ENCODE data around the gene SINHCAF.
A peak's percentile ranks its signal among the peaks of the same experiment; 100 is the strongest.
"Not testable (repeated sequence)": the region's sequence is repeated elsewhere in the genome, so short reads cannot be mapped to it uniquely, and the experiment has no call there.

The SINHCAF gene

DNA sequence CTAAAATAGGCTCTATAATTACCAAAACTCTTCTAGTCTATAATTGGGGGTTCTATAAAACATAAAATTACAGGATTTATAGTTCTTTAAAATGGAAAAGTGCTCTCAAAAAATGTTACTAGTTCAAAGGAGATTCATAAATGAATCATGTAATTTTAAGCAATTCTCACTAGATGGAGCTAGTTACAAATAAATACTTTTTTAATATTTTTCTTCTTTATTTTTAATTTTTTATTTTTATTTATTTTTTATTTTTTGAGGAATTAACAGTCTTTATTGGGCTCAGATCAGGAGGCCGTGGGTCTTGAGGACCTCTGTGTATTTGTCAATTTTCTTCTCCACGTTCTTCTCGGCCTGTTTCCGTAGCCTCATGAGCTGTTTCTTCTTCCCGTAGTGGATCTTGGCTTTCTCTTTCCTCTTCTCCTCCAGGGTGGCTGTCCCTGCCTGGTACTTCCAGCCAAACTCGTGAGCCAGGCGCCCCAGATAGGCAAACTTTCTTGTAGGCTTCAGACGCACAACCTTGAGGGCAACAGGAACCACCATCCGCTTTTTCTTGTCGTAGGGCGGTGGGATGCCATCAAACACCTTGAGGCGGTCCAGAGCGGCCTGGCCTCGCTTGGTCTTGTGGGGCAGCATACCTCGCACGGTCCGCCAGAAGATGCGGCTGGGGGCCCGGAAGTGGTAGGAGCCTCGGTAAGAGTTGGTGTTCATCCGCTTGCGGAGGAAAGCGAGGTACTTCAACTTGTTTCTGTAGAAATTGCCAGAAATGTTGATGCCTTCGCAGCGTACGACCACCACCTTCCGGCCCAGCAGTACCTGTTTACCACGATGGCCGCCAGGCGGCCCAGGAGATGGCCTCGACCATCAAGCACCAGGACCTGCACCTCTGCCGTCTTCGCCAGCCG, 74.0 kb downstream of the SINHCAF start:
- H3K4me1 Mint-ChIP-seq; H3K36me3 Mint-ChIP-seq (ENCODE audit: low read depth); H3K4me3 Mint-ChIP-seq; DNase-seq; H3K27ac Mint-ChIP-seq; H3K9me3 Mint-ChIP-seq: not testable (repeated sequence)
- H3K27me3 Mint-ChIP-seq (ENCODE audit: low read depth, poor library complexity), result peaks cover 17% of the 10 kb centered on the region
- TF ChIP-seq, protein P1, sequence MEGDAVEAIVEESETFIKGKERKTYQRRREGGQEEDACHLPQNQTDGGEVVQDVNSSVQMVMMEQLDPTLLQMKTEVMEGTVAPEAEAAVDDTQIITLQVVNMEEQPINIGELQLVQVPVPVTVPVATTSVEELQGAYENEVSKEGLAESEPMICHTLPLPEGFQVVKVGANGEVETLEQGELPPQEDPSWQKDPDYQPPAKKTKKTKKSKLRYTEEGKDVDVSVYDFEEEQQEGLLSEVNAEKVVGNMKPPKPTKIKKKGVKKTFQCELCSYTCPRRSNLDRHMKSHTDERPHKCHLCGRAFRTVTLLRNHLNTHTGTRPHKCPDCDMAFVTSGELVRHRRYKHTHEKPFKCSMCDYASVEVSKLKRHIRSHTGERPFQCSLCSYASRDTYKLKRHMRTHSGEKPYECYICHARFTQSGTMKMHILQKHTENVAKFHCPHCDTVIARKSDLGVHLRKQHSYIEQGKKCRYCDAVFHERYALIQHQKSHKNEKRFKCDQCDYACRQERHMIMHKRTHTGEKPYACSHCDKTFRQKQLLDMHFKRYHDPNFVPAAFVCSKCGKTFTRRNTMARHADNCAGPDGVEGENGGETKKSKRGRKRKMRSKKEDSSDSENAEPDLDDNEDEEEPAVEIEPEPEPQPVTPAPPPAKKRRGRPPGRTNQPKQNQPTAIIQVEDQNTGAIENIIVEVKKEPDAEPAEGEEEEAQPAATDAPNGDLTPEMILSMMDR (IDR thresholded peaks at IDR 0.05), result peak; percentile 41

DNA sequence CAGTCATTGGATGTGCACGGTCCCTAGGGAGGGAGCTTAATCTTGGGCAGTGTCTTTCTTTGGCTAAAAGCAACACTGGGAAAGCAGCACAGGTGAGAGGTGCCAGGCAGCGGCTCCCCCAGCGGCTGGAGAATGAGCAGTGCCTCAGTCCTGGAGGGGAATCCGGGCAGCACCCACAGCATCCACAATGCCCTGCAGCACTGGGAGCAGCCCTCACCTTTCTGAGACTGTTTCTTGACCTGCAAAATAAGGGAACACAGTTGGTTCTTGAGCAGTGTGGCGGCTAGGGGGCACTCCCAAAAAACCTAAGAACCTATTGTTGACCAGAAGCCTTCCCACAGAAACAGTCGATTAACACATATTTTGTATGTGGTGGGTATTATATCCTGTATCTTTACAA, 75.8 kb downstream of the SINHCAF start:
- TF ChIP-seq, protein P1 (IDR thresholded peaks at IDR 0.05), result no peak
- no peaks in the 10 kb centered on the region for H3K9me3 Mint-ChIP-seq
- DNase-seq, result no peak
- H3K4me1 Mint-ChIP-seq, result no peaks in the 10 kb centered on the region
- H3K36me3 Mint-ChIP-seq (ENCODE audit: low read depth), result no peaks in the 10 kb centered on the region
- H3K27ac Mint-ChIP-seq, result no peak overlapping the region
- H3K4me3 Mint-ChIP-seq, result no peak overlapping the region
- H3K27me3 Mint-ChIP-seq (ENCODE audit: low read depth, poor library complexity), result peaks cover 11% of the 10 kb centered on the region

DNA sequence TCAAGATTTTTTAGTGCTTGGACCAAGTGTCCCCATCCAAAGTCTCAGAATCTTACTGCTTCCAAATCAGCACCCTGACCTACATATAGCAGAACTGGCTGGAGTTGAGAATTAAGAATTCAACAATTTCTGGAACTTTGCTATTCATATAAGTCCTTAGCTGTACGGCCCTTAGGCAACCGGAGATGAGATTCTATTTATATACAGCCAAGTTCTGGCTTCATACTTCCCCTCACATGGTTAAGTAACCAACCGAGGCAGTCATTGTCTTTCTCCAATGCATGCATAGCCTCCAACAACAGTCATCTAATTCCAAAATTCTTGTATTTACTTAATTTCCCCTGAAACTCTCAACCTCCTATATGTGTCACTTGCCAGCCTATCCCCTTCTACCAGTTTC, 76.6 kb downstream of the SINHCAF start:
- H3K4me1 Mint-ChIP-seq, result no peaks in the 10 kb centered on the region
- peaks cover 11% of the 10 kb centered on the region for H3K27me3 Mint-ChIP-seq (ENCODE audit: low read depth, poor library complexity)
- no peak for DNase-seq
- H3K4me3 Mint-ChIP-seq, result no peak overlapping the region
- no peaks in the 10 kb centered on the region for H3K9me3 Mint-ChIP-seq
- H3K27ac Mint-ChIP-seq, result no peak overlapping the region
- no peaks in the 10 kb centered on the region for H3K36me3 Mint-ChIP-seq (ENCODE audit: low read depth)
- TF ChIP-seq, protein P1 (IDR thresholded peaks at IDR 0.05), result no peak

DNA sequence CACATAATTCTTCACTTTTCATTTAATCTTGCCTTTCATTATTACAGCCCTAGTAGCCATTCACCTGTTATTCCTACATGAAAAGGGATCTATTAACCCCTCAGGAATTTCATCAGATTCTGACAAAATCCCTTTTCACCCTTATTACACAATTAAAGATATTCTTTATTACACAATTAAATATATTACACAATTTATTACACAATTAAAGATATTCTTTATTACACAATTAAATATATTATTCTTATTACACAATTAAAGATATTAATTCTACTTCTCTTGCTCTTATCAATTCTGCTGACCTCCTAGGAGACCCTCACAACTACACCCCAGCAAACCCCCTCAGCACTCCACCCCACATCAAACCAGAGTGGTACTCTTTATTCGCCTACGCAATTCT, 77.1 kb downstream of the SINHCAF start:
- no peak for DNase-seq
- H3K27me3 Mint-ChIP-seq (ENCODE audit: low read depth, poor library complexity), result peaks cover 8% of the 10 kb centered on the region
- no peaks in the 10 kb centered on the region for H3K36me3 Mint-ChIP-seq (ENCODE audit: low read depth)
- TF ChIP-seq, protein P1 (IDR thresholded peaks at IDR 0.05), result no peak
- H3K4me1 Mint-ChIP-seq, result no peaks in the 10 kb centered on the region
- H3K9me3 Mint-ChIP-seq, result no peaks in the 10 kb centered on the region
- H3K4me3 Mint-ChIP-seq, result no peak overlapping the region
- H3K27ac Mint-ChIP-seq, result no peak overlapping the region

DNA sequence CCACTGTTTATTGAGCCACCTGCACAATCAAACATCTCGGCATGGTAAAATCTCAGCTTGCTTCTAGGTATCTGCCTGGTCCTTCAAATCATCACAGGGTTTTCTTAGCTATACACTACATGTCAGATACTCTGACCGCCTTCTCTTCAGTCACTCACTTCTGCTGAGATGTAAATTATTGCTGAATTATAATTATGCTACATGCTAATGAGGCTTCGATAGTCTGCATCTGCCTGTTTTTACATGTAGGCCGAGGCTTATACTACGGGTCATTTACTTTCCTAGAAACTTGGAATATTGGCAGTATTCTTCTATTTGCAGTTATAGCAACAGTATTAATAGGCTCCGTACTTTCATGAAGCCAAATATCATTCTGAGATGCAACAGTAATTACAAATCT, 77.6 kb downstream of the SINHCAF start:
- DNase-seq, result no peak
- TF ChIP-seq, protein P1 (IDR thresholded peaks at IDR 0.05), result no peak
- Mint-ChIP-seq H3K36me3 (ENCODE audit: low read depth) (no peaks in the 10 kb centered on the region), H3K4me3 (no peak overlapping the region), H3K4me1 (no peaks in the 10 kb centered on the region), H3K9me3 (no peaks in the 10 kb centered on the region), H3K27me3 (ENCODE audit: low read depth, poor library complexity) (peaks cover 8% of the 10 kb centered on the region), H3K27ac (no peak overlapping the region)

DNA sequence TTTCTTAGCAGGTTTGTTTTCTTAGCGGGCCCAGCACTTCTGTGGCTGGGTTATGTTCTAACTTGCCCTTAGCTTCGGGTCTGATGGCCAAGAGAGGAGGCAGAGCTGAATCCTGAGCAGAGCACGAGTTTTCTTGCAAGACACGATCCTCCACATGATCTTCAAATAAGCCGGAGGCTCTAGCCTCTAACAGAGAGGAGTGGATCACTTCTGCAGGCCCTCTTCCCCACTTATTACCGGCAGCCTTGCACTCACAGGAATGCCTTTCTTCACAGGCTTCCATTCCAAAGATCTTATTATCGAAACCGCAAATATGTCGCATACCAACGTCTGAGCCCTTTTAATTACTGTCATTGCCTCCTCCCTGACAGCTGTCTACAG, 79.5 kb downstream of the SINHCAF start:
- H3K36me3 Mint-ChIP-seq (ENCODE audit: low read depth), result no peaks in the 10 kb centered on the region
- H3K4me1 Mint-ChIP-seq, result peaks cover 8% of the 10 kb centered on the region
- H3K27ac Mint-ChIP-seq, result peak overlapping the region; percentile 56
- H3K9me3 Mint-ChIP-seq, result no peaks in the 10 kb centered on the region
- TF ChIP-seq, protein P1 (IDR thresholded peaks at IDR 0.05), result peak; percentile 0
- no peak for DNase-seq
- peaks cover 11% of the 10 kb centered on the region for H3K27me3 Mint-ChIP-seq (ENCODE audit: low read depth, poor library complexity)
- no peak overlapping the region for H3K4me3 Mint-ChIP-seq
